LNCaP clone FGC (cell line): ENCODE data around the gene CDK14.

Experiments
- DNase-seq: peaks from one replicate; pipeline ENCODE4 v3.0.0-alpha.2; 2011; ENCODE audit warnings: low read depth
- H3K4me3 ChIP-seq: 2 replicates; pipeline ENCODE4 v1.5.1; 2011; ENCODE audit warnings: mild to moderate bottlenecking, low read depth, low read length, control low read depth
- TF ChIP-seq, protein P1 (sequence below): IDR thresholded peaks from 2 replicates; pipeline ENCODE4 v1.5.1; 2012; ENCODE audit warnings: mild to moderate bottlenecking; ENCODE audit not compliant: control insufficient read depth, insufficient read depth; ENCODE audit errors: extremely low read depth

CDK14 gene

DNA sequence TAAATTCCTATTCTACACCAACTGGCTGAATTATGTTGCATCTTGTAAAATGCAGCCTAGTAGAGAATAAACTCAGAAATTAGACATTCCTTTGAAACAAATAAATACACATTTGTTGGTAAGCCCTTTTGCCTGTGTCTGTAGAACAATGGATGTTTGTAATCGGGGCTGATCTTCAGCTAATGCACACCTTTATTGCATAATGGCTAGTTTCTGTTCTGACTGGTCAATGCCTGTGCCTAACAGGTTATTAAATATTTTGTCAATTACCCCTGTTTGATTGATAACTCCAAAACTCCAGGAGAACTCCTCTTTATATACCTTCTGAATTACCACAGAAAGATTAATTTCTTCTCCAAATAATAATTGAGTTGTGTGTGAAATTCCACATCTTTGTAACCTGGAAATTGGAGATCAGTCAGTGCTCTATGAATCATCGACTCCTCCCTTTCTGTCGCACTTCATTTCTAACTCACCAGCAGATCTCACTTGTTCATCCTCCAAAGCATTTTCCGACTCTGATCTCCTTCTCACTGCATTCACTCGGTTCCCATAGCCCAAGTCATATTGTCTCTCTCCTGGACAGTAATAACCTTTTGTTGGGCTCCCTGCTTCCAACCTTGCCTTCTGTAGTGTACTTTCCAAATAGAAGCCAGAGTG is 472.1 kb downstream of the CDK14 start:
- DNase-seq = no peak
- TF ChIP-seq, protein P1, sequence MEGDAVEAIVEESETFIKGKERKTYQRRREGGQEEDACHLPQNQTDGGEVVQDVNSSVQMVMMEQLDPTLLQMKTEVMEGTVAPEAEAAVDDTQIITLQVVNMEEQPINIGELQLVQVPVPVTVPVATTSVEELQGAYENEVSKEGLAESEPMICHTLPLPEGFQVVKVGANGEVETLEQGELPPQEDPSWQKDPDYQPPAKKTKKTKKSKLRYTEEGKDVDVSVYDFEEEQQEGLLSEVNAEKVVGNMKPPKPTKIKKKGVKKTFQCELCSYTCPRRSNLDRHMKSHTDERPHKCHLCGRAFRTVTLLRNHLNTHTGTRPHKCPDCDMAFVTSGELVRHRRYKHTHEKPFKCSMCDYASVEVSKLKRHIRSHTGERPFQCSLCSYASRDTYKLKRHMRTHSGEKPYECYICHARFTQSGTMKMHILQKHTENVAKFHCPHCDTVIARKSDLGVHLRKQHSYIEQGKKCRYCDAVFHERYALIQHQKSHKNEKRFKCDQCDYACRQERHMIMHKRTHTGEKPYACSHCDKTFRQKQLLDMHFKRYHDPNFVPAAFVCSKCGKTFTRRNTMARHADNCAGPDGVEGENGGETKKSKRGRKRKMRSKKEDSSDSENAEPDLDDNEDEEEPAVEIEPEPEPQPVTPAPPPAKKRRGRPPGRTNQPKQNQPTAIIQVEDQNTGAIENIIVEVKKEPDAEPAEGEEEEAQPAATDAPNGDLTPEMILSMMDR = no peak
- H3K4me3 ChIP-seq = no peak overlapping the region

DNA sequence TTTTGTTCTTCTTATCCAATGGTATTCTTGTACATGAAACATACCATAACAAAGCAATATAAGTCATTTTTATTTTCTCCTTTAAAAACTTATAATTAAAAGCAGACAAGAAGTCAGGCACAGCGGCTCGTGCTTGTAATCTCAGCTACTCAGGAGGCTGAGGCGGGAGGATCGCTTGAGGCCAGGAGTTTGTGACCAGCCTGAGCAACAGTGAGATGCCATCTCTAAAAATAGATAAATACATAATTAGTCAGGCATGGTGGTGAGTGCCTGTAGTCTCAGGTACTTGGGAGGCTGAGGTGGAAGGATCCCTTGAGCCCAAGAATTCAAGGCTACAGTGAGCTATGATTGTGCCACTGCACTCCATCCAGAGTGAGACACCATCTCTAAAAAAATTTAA is 473.0 kb downstream of the CDK14 start:
- DNase-seq = no peak
- TF ChIP-seq, protein P1 = no peak
- H3K4me3 ChIP-seq = no peak overlapping the region

DNA sequence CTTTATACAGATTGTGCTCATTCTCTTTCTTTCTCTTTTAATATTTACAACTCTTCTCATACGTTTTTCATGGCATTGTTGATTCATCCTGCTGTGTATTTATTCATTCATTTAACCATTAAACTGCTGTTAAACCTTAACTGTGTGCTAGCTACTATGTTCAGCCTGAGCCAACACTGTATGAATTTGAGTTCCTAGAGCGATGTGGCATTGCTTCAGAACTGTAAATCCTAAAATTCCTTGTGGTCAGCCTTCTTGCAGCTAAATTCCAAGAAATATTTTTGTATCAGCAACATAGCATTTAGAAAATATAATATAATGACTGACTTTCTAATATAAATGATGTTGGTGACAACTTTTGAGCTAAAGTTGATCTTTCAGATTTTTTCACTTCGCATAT is 483.4 kb downstream of the CDK14 start:
- TF ChIP-seq, protein P1 = no peak
- H3K4me3 ChIP-seq = no peak overlapping the region
- no peak for DNase-seq

DNA sequence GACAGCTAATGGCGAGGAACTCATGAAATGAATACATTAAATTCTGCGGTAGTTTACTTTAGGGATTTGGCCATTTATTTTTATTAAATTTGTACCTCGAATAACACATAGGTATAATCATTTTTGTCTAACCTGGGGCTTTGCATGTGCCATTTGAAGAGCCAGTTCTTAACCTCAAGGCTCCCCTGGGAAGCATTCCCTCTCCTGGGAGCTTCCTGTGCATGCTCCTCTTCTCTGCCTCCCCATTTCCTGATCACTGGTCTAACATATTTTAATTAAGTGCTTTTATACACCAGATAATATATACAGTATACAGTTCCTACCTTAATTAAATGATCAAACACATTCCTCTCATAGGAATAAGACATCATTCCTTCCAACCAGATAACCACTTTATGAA is 484.2 kb downstream of the CDK14 start:
- TF ChIP-seq, protein P1 = no peak
- DNase-seq = no peak
- no peak overlapping the region for H3K4me3 ChIP-seq

DNA sequence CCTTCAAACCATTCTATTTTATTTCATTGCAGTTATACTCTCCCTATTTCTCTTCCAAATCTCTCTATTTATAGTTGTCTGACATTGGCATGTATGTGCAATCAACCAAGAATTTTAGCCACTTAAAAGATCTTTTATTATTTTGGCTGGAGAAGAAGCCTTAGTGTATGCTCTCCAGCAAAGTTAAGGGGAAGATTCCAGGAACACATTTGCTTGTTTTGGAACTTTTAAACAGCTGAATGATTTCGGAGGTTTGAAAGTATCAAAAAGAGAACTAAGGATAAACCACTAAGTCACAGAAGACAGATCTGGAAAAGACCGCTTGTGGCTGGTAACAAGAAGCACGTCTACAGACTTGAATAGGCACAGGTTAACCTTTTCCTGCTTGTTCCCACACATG is 485.9 kb downstream of the CDK14 start:
- TF ChIP-seq, protein P1 = no peak
- DNase-seq = no peak
- no peak overlapping the region for H3K4me3 ChIP-seq

DNA sequence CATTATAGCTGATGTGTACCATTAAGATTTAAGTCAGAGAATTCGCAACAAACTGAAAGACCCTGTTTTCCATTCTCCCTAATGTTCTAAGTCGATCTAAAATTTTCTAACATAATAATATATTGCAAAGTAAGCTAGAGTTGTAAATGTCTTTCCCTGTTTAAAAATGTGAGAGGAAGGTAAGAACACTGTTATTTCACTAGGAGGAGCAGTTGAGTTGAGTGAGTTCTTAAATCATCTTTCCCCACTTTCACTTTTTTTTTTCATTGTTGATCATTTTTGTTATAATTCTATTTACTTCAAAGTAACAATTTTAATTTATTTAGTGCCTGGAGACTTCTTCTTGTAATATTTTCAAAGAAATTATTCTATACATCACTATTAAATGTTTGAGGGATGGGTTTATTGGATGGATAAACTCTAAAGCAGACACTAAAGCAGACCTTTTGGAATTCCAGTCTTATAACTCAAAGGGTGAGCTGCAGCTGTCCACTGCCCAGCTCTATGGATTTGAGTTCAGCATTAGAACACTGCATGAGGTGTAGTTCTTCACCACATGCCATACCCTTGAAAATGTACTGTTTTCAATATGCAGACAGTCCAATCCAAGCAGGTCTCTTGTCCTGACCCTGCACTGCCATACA is 486.9 kb downstream of the CDK14 start:
- TF ChIP-seq, protein P1 = peak; percentile 62
- H3K4me3 ChIP-seq = no peak overlapping the region
- no peak for DNase-seq

DNA sequence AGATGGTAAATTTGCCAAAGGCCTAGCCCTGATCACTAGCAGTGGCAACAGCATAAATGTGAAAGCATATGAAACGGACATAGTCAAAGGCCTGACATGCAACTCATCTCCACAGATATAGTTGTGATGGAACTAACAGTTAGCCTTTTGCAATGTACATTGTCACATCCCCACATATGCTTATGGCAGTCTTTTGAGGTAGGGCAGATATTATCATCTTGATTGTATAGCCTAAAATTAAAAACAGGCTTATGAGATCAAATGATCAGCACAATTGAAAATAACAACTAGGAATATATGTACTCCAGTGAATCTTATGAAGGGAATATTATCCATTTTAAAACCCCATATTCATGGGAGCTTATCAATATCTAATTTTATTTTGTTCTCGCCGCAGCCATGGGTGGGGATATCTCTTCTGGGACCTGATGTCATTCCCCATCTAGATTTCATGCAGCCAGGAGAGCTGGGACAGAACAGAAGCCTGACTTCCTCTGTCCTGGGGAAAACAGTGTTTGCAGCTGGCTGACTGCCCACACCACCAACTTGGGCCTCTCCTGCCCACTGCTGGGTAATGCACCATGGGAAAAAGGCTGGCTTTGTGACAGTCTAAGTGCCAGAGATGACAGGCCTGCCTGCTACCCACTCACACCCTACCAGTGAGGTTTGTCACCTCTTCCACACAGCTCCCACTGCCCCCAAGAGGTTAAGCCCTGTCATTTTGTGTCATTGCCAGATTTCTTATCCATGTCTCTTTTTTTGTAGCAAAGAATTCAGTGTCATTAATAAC is 487.9 kb downstream of the CDK14 start:
- no peak for DNase-seq
- H3K4me3 ChIP-seq = no peak overlapping the region
- TF ChIP-seq, protein P1 = no peak
